Activated CD4-positive, alpha-beta T cell treated with anti-CD3 and anti-CD28 coated beads for 4 hours (primary cell): ENCODE measurements around the gene MAP3K20.

Experiments
- DNase-seq, 2 donors: peaks; one replicate each; pipeline ENCODE4 v3.0.0-alpha.2; 2020

MAP3K20 gene

DNA sequence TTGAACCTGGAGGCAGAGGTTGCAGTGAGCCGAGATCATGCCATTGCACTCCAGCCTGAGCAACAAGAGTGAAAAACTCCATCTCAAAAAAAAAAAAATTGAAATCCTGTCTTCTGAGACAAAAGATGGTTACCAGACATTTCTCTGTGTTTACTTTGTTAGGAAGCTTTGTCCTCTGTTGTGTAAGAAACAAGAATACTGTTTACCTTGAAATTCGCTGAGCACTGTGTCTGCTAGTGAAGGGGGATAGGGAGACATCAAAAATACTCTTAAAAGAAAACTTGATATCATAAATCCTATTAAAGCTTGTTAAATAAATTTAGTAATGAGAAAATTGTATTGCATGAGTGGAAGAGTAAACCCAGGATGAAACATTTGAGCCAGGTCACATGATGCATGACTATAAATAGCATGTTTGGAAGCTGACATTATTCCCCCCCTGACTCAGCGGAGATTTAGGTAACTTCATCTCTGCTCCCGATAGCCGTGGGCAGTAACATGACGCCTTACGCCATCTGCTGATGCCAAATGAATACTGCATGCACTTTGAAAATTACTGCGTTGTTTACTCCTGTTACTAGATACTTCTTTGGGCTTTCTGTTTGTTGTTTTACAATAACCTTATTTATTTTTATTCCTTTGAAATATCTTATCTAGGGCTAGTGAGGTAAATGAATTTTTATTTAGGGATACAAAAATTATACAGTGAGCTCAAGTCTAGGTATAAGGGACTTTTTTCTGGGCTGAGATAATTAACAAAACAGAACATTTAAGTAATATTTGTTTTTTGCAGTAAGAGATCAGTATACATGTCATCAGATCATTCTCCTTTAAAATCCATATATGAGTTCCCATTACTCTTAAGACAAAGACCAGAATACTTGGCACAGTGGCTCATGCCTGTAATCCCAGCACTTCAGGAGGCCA is 134.9 kb downstream of the MAP3K20 start:
- peak; percentile 16 to 44 for DNase-seq

GRCh38 chr2:173213181-173213580 is 137.5 kb downstream of the MAP3K20 start:
- no peak for DNase-seq

DNA sequence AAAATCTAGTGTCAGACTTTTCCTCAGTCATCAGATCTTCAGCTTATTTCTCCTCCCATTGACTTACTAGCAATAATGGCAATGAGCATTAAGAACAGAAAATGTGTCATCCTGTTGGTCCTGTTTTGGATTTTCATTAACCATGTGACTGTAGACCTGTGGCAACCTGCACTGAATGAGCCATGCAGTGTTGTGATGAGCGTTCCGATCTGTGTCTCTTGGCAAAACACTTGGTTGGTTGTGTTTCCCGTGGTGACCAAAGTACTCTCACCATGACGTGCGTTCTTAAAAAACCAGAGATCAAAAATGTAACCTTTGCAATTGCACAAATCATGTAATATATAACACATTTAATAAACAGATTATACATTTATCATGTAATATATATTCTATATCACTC is 138.6 kb downstream of the MAP3K20 start:
- DNase-seq: no peak

GRCh38 chr2:173215316-173215715 is 139.7 kb downstream of the MAP3K20 start:
- DNase-seq: no peak

- DNase-seq: no peak
These were observed 140.4 kb downstream of the MAP3K20 start for GRCh38 chr2:173216051-173216450.

GRCh38 chr2:173216668-173217067 is 141.0 kb downstream of the MAP3K20 start:
- DNase-seq: no peak

- no peak for DNase-seq
These were observed 141.6 kb downstream of the MAP3K20 start for GRCh38 chr2:173217116-173217840.

- DNase-seq: no peak
These were observed 142.8 kb downstream of the MAP3K20 start for GRCh38 chr2:173218326-173219056.

DNA sequence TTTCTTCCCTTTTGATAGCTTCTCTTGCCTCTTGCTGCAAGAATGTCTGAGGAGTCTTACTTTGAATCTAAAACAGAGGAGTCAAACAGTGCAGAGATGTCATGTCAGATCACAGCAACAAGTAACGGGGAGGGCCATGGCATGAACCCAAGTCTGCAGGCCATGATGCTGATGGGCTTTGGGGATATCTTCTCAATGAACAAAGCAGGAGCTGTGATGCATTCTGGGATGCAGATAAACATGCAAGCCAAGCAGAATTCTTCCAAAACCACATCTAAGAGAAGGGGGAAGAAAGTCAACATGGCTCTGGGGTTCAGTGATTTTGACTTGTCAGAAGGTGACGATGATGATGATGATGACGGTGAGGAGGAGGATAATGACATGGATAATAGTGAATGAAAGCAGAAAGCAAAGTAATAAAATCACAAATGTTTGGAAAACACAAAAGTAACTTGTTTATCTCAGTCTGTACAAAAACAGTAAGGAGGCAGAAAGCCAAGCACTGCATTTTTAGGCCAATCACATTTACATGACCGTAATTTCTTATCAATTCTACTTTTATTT is 145.6 kb downstream of the MAP3K20 start:
- no peak for DNase-seq

DNA sequence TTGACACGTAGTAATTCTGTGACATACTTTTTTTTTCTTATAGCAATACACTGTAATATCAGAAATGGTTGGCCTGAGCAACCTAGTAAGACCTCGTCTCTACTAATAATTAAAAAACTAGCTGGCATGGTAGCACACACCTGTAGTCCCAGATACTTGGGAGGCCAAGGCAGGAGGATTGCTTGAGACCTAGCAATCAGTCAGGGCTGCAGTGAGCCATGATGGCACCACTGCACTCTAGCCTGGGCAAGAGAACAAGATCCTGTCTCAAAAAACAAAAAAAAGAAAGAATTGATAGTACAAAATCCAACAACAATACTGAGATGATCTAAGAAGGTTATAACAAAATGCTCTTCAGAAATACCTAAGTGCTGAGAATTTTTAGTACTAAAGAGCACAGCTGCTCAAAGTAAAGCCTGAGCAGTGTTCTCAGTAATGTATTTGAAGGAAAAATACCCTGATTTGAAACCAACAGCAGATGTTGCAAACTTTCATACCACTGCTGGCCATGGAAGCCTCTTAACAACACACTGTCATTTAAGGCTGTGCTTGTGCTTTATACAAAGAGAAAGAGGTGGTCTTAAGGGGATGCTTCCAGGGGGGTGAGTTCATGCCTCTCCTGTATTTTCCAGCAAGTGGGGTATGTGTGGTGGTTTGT is 146.4 kb downstream of the MAP3K20 start:
- no peak for DNase-seq

DNA sequence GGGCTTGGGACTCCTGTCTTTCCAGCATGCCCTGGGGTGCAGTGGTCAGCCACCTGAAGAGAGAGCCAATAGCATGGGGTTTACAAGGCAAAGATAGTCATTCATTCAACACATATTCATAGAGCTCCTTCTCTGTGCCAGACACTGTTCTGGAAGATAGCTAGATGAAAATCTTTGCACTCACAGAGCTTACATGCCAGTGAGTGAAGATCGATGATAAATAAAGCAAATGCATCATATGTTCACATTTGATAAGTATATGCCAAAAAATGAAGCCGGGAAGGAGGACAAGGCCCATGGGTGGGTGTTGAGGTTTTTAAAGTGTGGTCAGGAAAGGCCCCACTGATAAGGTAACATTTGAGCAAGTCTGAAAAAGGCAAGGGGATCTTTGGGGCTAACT is 148.2 kb downstream of the MAP3K20 start:
- DNase-seq: no peak

GRCh38 chr2:173226899-173227698 is 151.5 kb downstream of the MAP3K20 start:
- no peak for DNase-seq

DNA sequence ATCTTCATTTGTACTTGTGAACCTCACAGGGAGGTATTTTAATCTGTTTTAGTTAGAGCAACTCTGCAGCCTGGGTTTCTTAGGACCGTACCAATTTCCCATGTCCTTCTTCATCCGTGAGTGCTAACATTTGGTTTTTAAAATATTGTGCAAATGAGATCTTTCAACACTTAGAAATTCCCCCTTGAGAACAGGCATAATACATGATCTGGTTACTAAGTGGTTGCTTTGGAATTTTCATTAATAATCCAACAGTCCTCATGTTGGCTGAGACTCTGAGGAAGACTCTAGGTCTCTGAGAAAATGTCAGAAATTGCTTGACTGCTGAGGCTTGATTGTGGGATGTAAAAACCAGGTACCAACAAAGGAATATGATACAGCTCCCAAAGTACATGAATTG is 153.4 kb downstream of the MAP3K20 start:
- DNase-seq: no peak

DNA sequence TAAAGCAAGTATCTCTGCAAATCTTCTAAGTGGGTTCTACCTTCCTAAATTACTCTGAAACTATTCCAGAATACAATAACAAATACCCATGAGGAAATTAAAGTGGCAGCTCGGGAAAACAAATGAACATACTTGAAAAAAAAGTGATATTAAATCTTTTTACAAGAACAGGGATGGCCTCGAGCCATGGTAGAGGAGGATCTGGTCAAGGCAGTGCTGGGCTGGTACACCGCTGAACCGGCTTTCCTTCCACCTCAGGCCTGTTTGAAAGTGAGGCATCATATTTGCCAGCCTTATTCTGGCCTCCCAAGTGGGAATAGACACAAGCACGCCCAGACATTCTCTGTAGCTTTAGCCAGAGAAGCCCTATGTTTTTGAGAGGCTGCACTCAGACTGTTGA is 154.5 kb downstream of the MAP3K20 start:
- no peak for DNase-seq

GRCh38 chr2:173231042-173231441 is 155.4 kb downstream of the MAP3K20 start:
- no peak for DNase-seq

DNA sequence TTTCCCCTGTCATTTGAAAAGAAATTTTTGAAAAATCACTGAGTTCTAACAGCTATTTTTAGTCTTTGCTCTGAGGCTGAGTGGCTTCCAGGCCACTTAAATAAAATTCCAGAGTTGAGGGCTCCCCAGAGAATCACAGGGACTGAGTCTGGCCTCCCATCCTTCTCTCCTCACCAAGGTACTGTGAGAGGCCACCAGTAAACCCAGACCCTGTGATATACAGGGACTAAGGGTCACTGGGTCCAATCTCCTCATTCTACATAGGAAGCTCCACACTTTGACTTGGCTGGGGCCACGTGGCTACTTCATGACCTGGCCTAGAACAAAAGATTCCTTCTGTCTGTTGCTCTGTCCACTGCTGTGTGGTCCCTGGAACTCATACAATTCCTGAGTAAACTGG is 155.8 kb downstream of the MAP3K20 start:
- DNase-seq: no peak

GRCh38 chr2:173232956-173233744 is 157.5 kb downstream of the MAP3K20 start:
- no peak for DNase-seq

- DNase-seq: no peak
These were observed 160.5 kb downstream of the MAP3K20 start for GRCh38 chr2:173235947-173236803.

- no peak for DNase-seq
These were observed 162.7 kb downstream of the MAP3K20 start for GRCh38 chr2:173238385-173238784.

- DNase-seq: no peak
These were observed 163.2 kb downstream of the MAP3K20 start for GRCh38 chr2:173238831-173239230.
